Liver (tissue), 9 donors: ENCODE data around the gene ACKR2. TPM values are rescaled to one million over a fixed set of nuclear protein-coding genes. Genes with fewer than 3 reads are reported as not detected.

Experiments used
- DNase-seq: peaks from one replicate; pipeline ENCODE4 v3.0.0-alpha.2; 2017; ENCODE audit warnings: low spot score
- H3K27ac ChIP-seq, 2 donors: one replicate each; pipeline ENCODE4 v1.7.0; 2013; ENCODE audit warnings: inconsistent platforms in 2 of 2, low read length in 2 of 2, control low read depth in 1 of 2, low read depth in 1 of 2, mild to moderate bottlenecking in 1 of 2
- H3K27me3 ChIP-seq, 4 donors: one replicate each; pipeline versions ENCODE4 v1.6.1 to v1.7.0; 2013; ENCODE audit warnings: low read length in 3 of 4, inconsistent platforms in 1 of 4, mild to moderate bottlenecking in 1 of 4, moderate library complexity in 1 of 4; ENCODE audit not compliant: control insufficient read depth in 4 of 4, insufficient read depth in 4 of 4
- H3K36me3 ChIP-seq, 4 donors: one replicate each; pipeline versions ENCODE4 v1.6.1 to v1.7.0; 2013; ENCODE audit warnings: low read length in 3 of 4, mild to moderate bottlenecking in 3 of 4, low read depth in 1 of 4, moderate library complexity in 1 of 4; ENCODE audit not compliant: control insufficient read depth in 4 of 4, insufficient read depth in 3 of 4
- H3K4me1 ChIP-seq, 4 donors: one replicate each; pipeline versions ENCODE4 v1.6.1 to v1.7.0; 2013; ENCODE audit warnings: low read length in 3 of 4, mild to moderate bottlenecking in 3 of 4, moderate library complexity in 1 of 4; ENCODE audit not compliant: control insufficient read depth in 4 of 4, insufficient read depth in 4 of 4
- H3K4me3 ChIP-seq, 3 donors: one replicate each; pipeline versions ENCODE4 v1.6.1 to v1.7.0; 2013; ENCODE audit warnings: low read length in 3 of 3, control low read depth in 1 of 3, low read depth in 1 of 3, mild to moderate bottlenecking in 1 of 3
- H3K9ac ChIP-seq, 2 donors: one replicate each; pipeline ENCODE4 v1.7.0; 2013; ENCODE audit warnings: low read length in 2 of 2, mild to moderate bottlenecking in 2 of 2, moderate library complexity in 2 of 2, control low read depth in 1 of 2, low read depth in 1 of 2
- H3K9me3 ChIP-seq, 4 donors: one replicate each; pipeline versions ENCODE4 v1.6.1 to v1.7.0; 2013; ENCODE audit warnings: low read length in 3 of 4; ENCODE audit not compliant: control insufficient read depth in 4 of 4
- CTCF ChIP-seq: fragments of 150-350 bp; IDR thresholded peaks from 2 replicates; pipeline ENCODE4 v1.5.1; 2017; ENCODE audit warnings: improper control_type of control experiment, low read depth, low read length; ENCODE audit not compliant: missing input control
- EGR1 ChIP-seq, 2 donors: IDR thresholded peaks; 2 replicates each; pipeline ENCODE4 v1.6.1; 2016 to 2018; ENCODE audit warnings: antibody characterized with exemption in 2 of 2, low read depth in 2 of 2
- FOXA1 ChIP-seq: IDR thresholded peaks from 2 replicates; pipeline ENCODE4 v1.6.1; 2016; ENCODE audit warnings: antibody characterized with exemption
- HNF4A ChIP-seq, 2 donors: conservative IDR thresholded peaks; 2 replicates each; pipeline ENCODE4 v1.6.1; 2016; ENCODE audit warnings: antibody characterized with exemption in 2 of 2, mild to moderate bottlenecking in 2 of 2
- HNF4G ChIP-seq: IDR thresholded peaks from 2 replicates; pipeline ENCODE4 v1.6.1; 2016; ENCODE audit warnings: antibody characterized with exemption
- JUND ChIP-seq, 2 donors: IDR thresholded peaks; 2 replicates each; pipeline ENCODE4 v1.6.1; 2016; ENCODE audit warnings: antibody characterized with exemption in 2 of 2
- REST ChIP-seq: IDR thresholded peaks from 2 replicates; pipeline ENCODE4 v1.6.1; 2016; ENCODE audit warnings: antibody characterized with exemption, mild to moderate bottlenecking
- RXRA ChIP-seq, 2 donors: IDR thresholded peaks; 2 replicates each; pipeline ENCODE4 v1.6.1; 2017 to 2018; ENCODE audit warnings: antibody characterized with exemption in 2 of 2, mild to moderate bottlenecking in 1 of 2
- SP1 ChIP-seq: IDR thresholded peaks from 2 replicates; pipeline ENCODE4 v1.6.1; 2018; ENCODE audit warnings: antibody characterized with exemption, mild to moderate bottlenecking
- TAF1 ChIP-seq: conservative IDR thresholded peaks from 2 replicates; pipeline ENCODE4 v1.6.1; 2016; ENCODE audit warnings: antibody characterized with exemption, mild to moderate bottlenecking
- ZBTB33 ChIP-seq: IDR thresholded peaks from 2 replicates; pipeline ENCODE4 v1.6.1; 2016; ENCODE audit warnings: antibody characterized with exemption
- WGBS: extraction: QIAGEN DNeasy Blood & Tissue Kit; methylation state at CpG from one replicate; pipeline ENCODE4 v1.1.7; 2013; 5-methylcytosine and 5-hydroxymethylcytosine counted together
- polyA plus RNA-seq, 2 donors: library from polyadenylated mRNA; stranded (reverse) in 1 of 2; unstranded in 1 of 2; fragments of 200-250 nt in 1 of 2; fragments of >200 nt in 1 of 2; fragmentation: Nextera tagmentation in 1 of 2; extraction: Ambion mirVana in 1 of 2; gene quantifications; one replicate each; pipeline versions ENCODE4 v1.2.1 to v1.2.3, GENCODE V29; 2013 to 2015
- total RNA-seq, 2 donors: library from RNA; depleted of rRNA; stranded (reverse); fragments of >200 nt; gene quantifications; one replicate each; pipeline ENCODE4 v1.2.3, GENCODE V29; 2014
- donor health status: healthy.
- donor health status: healthy.
- donor health status: healthy.
- donor health status: healthy.
- donor health status: healthy.

The ACKR2 gene
- total and polyA plus RNA-seq, 4 donors = 7.3 to 19.3 (median 10.8) TPM

GRCh38 chr3:42855547-42856380 is 46.5 kb downstream of the ACKR2 start (continued):
- TF ChIP-seq REST (no peak), HNF4A (conservative IDR thresholded peaks at IDR 0.05) (peak; percentile 97 to 98), SP1 (peak; percentile 100)

- Histone ChIP-seq H3K4me3 (peak overlapping the region in 2 of 3 donors; percentile 17 to 35), H3K27me3 (no peaks in the 10 kb centered on the region), H3K9me3 (no peaks in the 10 kb centered on the region), H3K9ac (no peak overlapping the region), H3K36me3 (no peaks in the 10 kb centered on the region), H3K4me1 (peaks cover 13 to 54% (median 51%) of the 10 kb centered on the region in 4 donors), H3K27ac (peak overlapping the region; percentile 51 to 98)
- DNase-seq = no peak
- 84% methylated on average over 3 of the region's 3 CpGs for WGBS
- TF ChIP-seq SP1 (no peak), ZBTB33 (no peak), HNF4G (no peak), EGR1 (IDR thresholded peaks at IDR 0.05; ENCODE audit: low read depth in 2 of 2) (no peak), FOXA1 (no peak)
These were observed 47.3 kb downstream of the ACKR2 start for GRCh38 chr3:42856544-42856943.

GRCh38 chr3:42864321-42864950 is 55.2 kb downstream of the ACKR2 start:
- no peak for TF ChIP-seq TAF1
- TF ChIP-seq REST = no peak
- no peak for TF ChIP-seq CTCF
- TF ChIP-seq RXRA (IDR thresholded peaks at IDR 0.05) = no peak
- TF ChIP-seq JUND (IDR thresholded peaks at IDR 0.05) = no peak
- TF ChIP-seq SP1 = no peak
- no peaks in the 10 kb centered on the region for H3K27me3 ChIP-seq
- no peak overlapping the region for H3K9ac ChIP-seq
- H3K36me3 ChIP-seq = no peaks in the 10 kb centered on the region
- peaks cover 2 to 22% (median 11%) of the 10 kb centered on the region in 4 donors for H3K4me1 ChIP-seq
- no peaks in the 10 kb centered on the region for H3K9me3 ChIP-seq
- DNase-seq = no peak
- WGBS = 97% methylated on average over 15 of the region's 15 CpGs
- no peak overlapping the region for H3K27ac ChIP-seq
- H3K4me3 ChIP-seq = no peak overlapping the region
